Measurements from ENCODE around the gene ZNF195.

Gene ZNF195

GRCh38 chr11:3342709-3343108 lies 36.2 kb downstream of the ZNF195 start:
- no peaks in the 10 kb centered on the region; the same call in 1 of the 2 replicates for H3K4me1 ChIP-seq (ENCODE audit: low read length)
- no peaks in the 10 kb centered on the region for H3K79me2 ChIP-seq (ENCODE audit: low read length)
- no peak overlapping the region for H3K27ac ChIP-seq (ENCODE audit: low read length)
- no peak overlapping the region for H3K4me2 ChIP-seq (ENCODE audit: low read length)
- H3K4me3 ChIP-seq (ENCODE audit: low read length), result no peak overlapping the region
- no peak for TF ChIP-seq EZH2phosphoT487 (IDR thresholded peaks at IDR 0.05; ENCODE audit: low read depth)
- TF ChIP-seq, protein P1, sequence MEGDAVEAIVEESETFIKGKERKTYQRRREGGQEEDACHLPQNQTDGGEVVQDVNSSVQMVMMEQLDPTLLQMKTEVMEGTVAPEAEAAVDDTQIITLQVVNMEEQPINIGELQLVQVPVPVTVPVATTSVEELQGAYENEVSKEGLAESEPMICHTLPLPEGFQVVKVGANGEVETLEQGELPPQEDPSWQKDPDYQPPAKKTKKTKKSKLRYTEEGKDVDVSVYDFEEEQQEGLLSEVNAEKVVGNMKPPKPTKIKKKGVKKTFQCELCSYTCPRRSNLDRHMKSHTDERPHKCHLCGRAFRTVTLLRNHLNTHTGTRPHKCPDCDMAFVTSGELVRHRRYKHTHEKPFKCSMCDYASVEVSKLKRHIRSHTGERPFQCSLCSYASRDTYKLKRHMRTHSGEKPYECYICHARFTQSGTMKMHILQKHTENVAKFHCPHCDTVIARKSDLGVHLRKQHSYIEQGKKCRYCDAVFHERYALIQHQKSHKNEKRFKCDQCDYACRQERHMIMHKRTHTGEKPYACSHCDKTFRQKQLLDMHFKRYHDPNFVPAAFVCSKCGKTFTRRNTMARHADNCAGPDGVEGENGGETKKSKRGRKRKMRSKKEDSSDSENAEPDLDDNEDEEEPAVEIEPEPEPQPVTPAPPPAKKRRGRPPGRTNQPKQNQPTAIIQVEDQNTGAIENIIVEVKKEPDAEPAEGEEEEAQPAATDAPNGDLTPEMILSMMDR (IDR thresholded peaks at IDR 0.05; ENCODE audit: low read depth, low read length), result no peak
- peaks cover 8% of the 10 kb centered on the region for H3K27me3 ChIP-seq (ENCODE audit: low read depth, low read length)
- H4K20me1 ChIP-seq (ENCODE audit: insufficient read depth, low read length), result no peaks in the 10 kb centered on the region
- peaks cover 4% of the 10 kb centered on the region for H3K36me3 ChIP-seq (replicated peaks; ENCODE audit: low read depth, low read length)
- H3K9ac ChIP-seq (ENCODE audit: low read length), result no peak overlapping the region
- no peak overlapping the region for H2AFZ ChIP-seq (ENCODE audit: low read depth, low read length)
- H3K9me3 ChIP-seq (ENCODE audit: insufficient read depth, low read length), result 0 out of 2 replicates have a peak, but pooled peaks cover 3% of the 10 kb centered on the region

GRCh38 chr11:3341298-3341697 lies 37.6 kb downstream of the ZNF195 start:
- no peaks in the 10 kb centered on the region; the same call in 1 of the 2 replicates for H3K4me1 ChIP-seq (ENCODE audit: low read length)
- H3K27ac ChIP-seq (ENCODE audit: low read length), result no peak overlapping the region
- no peaks in the 10 kb centered on the region for H4K20me1 ChIP-seq (ENCODE audit: insufficient read depth, low read length)
- H3K4me3 ChIP-seq (ENCODE audit: low read length), result no peak overlapping the region
- TF ChIP-seq EZH2phosphoT487 (IDR thresholded peaks at IDR 0.05; ENCODE audit: low read depth), result no peak
- TF ChIP-seq, protein P1 (IDR thresholded peaks at IDR 0.05; ENCODE audit: low read depth, low read length), result peak; percentile 81
- H3K9ac ChIP-seq (ENCODE audit: low read length), result no peak overlapping the region
- H3K36me3 ChIP-seq (replicated peaks; ENCODE audit: low read depth, low read length), result no peaks in the 10 kb centered on the region
- H2AFZ ChIP-seq (ENCODE audit: low read depth, low read length), result no peak overlapping the region
- peaks cover 8% of the 10 kb centered on the region for H3K27me3 ChIP-seq (ENCODE audit: low read depth, low read length)
- no peaks in the 10 kb centered on the region for H3K9me3 ChIP-seq (ENCODE audit: insufficient read depth, low read length)
- H3K4me2 ChIP-seq (ENCODE audit: low read length), result no peak overlapping the region
- H3K79me2 ChIP-seq (ENCODE audit: low read length), result no peaks in the 10 kb centered on the region

DNA sequence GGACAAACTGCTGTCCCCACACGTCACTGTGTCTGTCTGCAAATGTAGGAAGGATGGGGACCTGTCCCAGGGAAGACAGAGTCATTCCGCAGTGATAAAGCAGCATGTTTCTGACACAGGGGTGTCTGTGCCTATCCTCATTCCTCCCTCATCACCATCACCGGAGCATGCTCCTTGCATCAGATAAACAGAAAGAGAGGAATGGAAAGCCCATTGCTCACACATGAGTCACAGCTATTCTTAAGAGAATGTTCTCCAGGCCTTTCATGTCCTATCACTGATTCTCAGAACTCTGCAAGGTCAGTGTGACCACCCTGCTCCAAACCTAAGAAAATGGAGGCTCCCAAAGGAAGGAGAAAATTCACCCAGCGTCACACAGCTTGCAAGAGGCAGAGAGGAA lies 38.9 kb downstream of the ZNF195 start:
- no peak overlapping the region for H3K4me2 ChIP-seq (ENCODE audit: low read length)
- H3K9me3 ChIP-seq (ENCODE audit: insufficient read depth, low read length), result no peaks in the 10 kb centered on the region
- no peaks in the 10 kb centered on the region for H4K20me1 ChIP-seq (ENCODE audit: insufficient read depth, low read length)
- H3K4me3 ChIP-seq (ENCODE audit: low read length), result no peak overlapping the region
- H2AFZ ChIP-seq (ENCODE audit: low read depth, low read length), result no peak overlapping the region
- H3K27ac ChIP-seq (ENCODE audit: low read length), result no peak overlapping the region
- no peaks in the 10 kb centered on the region for H3K79me2 ChIP-seq (ENCODE audit: low read length)
- H3K4me1 ChIP-seq (ENCODE audit: low read length), result no peaks in the 10 kb centered on the region; the same call in 1 of the 2 replicates
- H3K9ac ChIP-seq (ENCODE audit: low read length), result no peak overlapping the region
- peaks cover 8% of the 10 kb centered on the region for H3K27me3 ChIP-seq (ENCODE audit: low read depth, low read length)
- H3K36me3 ChIP-seq (replicated peaks; ENCODE audit: low read depth, low read length), result no peaks in the 10 kb centered on the region
- TF ChIP-seq, protein P1 (IDR thresholded peaks at IDR 0.05; ENCODE audit: low read depth, low read length), result no peak
- no peak for TF ChIP-seq EZH2phosphoT487 (IDR thresholded peaks at IDR 0.05; ENCODE audit: low read depth)

GRCh38 chr11:3339340-3339624 lies 39.7 kb downstream of the ZNF195 start:
- no peak overlapping the region for H2AFZ ChIP-seq (ENCODE audit: low read depth, low read length)
- no peak overlapping the region for H3K4me3 ChIP-seq (ENCODE audit: low read length)
- H3K27me3 ChIP-seq (ENCODE audit: low read depth, low read length), result peaks cover 8% of the 10 kb centered on the region
- no peaks in the 10 kb centered on the region for H3K9me3 ChIP-seq (ENCODE audit: insufficient read depth, low read length)
- no peaks in the 10 kb centered on the region for H4K20me1 ChIP-seq (ENCODE audit: insufficient read depth, low read length)
- no peaks in the 10 kb centered on the region for H3K4me1 ChIP-seq (ENCODE audit: low read length)
- H3K79me2 ChIP-seq (ENCODE audit: low read length), result no peaks in the 10 kb centered on the region
- TF ChIP-seq EZH2phosphoT487 (IDR thresholded peaks at IDR 0.05; ENCODE audit: low read depth), result no peak
- TF ChIP-seq, protein P1 (IDR thresholded peaks at IDR 0.05; ENCODE audit: low read depth, low read length), result no peak
- no peak overlapping the region for H3K27ac ChIP-seq (ENCODE audit: low read length)
- no peak overlapping the region for H3K4me2 ChIP-seq (ENCODE audit: low read length)
- no peaks in the 10 kb centered on the region for H3K36me3 ChIP-seq (replicated peaks; ENCODE audit: low read depth, low read length)
- H3K9ac ChIP-seq (ENCODE audit: low read length), result no peak overlapping the region
